Keratinocyte (primary cell): ENCODE measurements around the gene POU6F2. TPM values are rescaled to one million over a fixed set of nuclear protein-coding genes. Genes with fewer than 3 reads are reported as not detected.

Source experiments
- DNase-seq: peaks from one replicate; pipeline ENCODE4 v3.0.0-alpha.2; 2011; ENCODE audit warnings: low read depth, missing footprints, low spot score
- FAIRE-seq: peaks from 2 replicates; lab custom pipeline; 2011; peaks lifted over from hg19 to GRCh38; lab: Jason Lieb, UNC
- H2AFZ ChIP-seq: 2 replicates; pipeline ENCODE4 v1.6.0; 2012; ENCODE audit warnings: low read length, control low read depth, inconsistent platforms; ENCODE audit not compliant: control insufficient read depth
- H3K27ac ChIP-seq: 2 replicates; pipeline ENCODE4 v1.5.1; 2011; ENCODE audit warnings: low read length; ENCODE audit not compliant: control insufficient read depth, insufficient read depth
- H3K27me3 ChIP-seq: 3 replicates; pipeline ENCODE4 v1.6.0; 2011; ENCODE audit warnings: low read length; ENCODE audit not compliant: control insufficient read depth, insufficient read depth; ENCODE audit errors: extremely low read depth
- H3K36me3 ChIP-seq, 2 experiments: 2 replicates in 1 of 2; 3 replicates in 1 of 2; pipeline ENCODE4 v1.5.1; 2011; ENCODE audit warnings: low read length in 2 of 2, mild to moderate bottlenecking in 1 of 2; ENCODE audit not compliant: control insufficient read depth in 2 of 2, insufficient read depth in 2 of 2; ENCODE audit errors: extremely low read depth in 1 of 2
- H3K4me1 ChIP-seq: 3 replicates; pipeline ENCODE4 v1.5.1; 2011; ENCODE audit warnings: low read length; ENCODE audit not compliant: control insufficient read depth, insufficient read depth; ENCODE audit errors: extremely low read depth
- H3K4me2 ChIP-seq: 3 replicates; pipeline ENCODE4 v1.6.0; 2011; ENCODE audit warnings: low read depth, low read length; ENCODE audit not compliant: control insufficient read depth, insufficient read depth; ENCODE audit errors: extremely low read depth
- H3K4me3 ChIP-seq, 3 experiments: fragments of 200-600 bp in 1 of 3; sonication (generic) in 1 of 3; 2 replicates in 2 of 3; 3 replicates in 1 of 3; pipeline ENCODE4 v1.5.1; 2011 to 2016; ENCODE audit warnings: low read length in 3 of 3, mild to moderate bottlenecking in 3 of 3, control low read depth in 2 of 3, inconsistent platforms in 1 of 3, low read depth in 1 of 3, mixed read lengths in 1 of 3, mixed run types in 1 of 3, moderate library complexity in 1 of 3; ENCODE audit not compliant: control insufficient read depth in 2 of 3, insufficient read depth in 2 of 3; ENCODE audit errors: extremely low read depth in 1 of 3
- H3K79me2 ChIP-seq: 2 replicates; pipeline ENCODE4 v1.6.0; 2012; ENCODE audit warnings: low read length; ENCODE audit not compliant: control insufficient read depth, insufficient read depth
- H3K9ac ChIP-seq: 3 replicates; pipeline ENCODE4 v1.6.0; 2011; ENCODE audit warnings: low read length; ENCODE audit not compliant: control insufficient read depth, insufficient read depth; ENCODE audit errors: extremely low read depth
- H3K9me1 ChIP-seq: 3 replicates; pipeline ENCODE4 v1.6.0; 2011; ENCODE audit warnings: low read length; ENCODE audit not compliant: control insufficient read depth, insufficient read depth; ENCODE audit errors: extremely low read depth
- H3K9me3 ChIP-seq: 2 replicates; pipeline ENCODE4 v1.5.1; 2012; ENCODE audit warnings: low read depth, low read length; ENCODE audit not compliant: control insufficient read depth
- H4K20me1 ChIP-seq: 3 replicates; pipeline ENCODE4 v1.6.0; 2011; ENCODE audit warnings: low read length; ENCODE audit not compliant: control insufficient read depth, insufficient read depth; ENCODE audit errors: extremely low read depth
- CTCF ChIP-seq, 3 experiments: IDR thresholded peaks in 1 of 3; conservative IDR thresholded peaks in 1 of 3; optimal IDR thresholded peaks in 1 of 3; 2 replicates in 2 of 3; 3 replicates in 1 of 3; pipeline versions ENCODE3 to v1.5.1; 2011; ENCODE audit warnings: low read length in 3 of 3, mild to moderate bottlenecking in 3 of 3, moderate library complexity in 2 of 3, control low read depth in 1 of 3, inconsistent platforms in 1 of 3; ENCODE audit not compliant: insufficient read depth in 2 of 3; ENCODE audit errors: extremely low read depth in 1 of 3
- EZH2 ChIP-seq: IDR thresholded peaks from one replicate; pipeline ENCODE4 v1.6.1; 2012; ENCODE audit warnings: inconsistent platforms, mild to moderate bottlenecking, low read length, moderate library complexity
- dilution Hi-C: fragments of 300-500 bp; cut with MboI; formaldehyde crosslinking; loops from one replicate; pipeline ENCODE4 v1.7.0; 2020; ENCODE audit warnings: low sequenced_read_pairs; ENCODE audit not compliant: extremely low pct_ligation_motif_present
- polyA plus RNA-seq, 5 experiments: library from polyadenylated mRNA; depleted of rRNA in 3 of 5; stranded (reverse) in 3 of 5; stranded (forward) in 1 of 5; unstranded in 1 of 5; fragments of >200 nt; gene quantifications; 1 replicate in 1 of 5; 2 replicates in 3 of 5; 3 replicates in 1 of 5; pipeline versions ENCODE4 v1.2.1 to v1.2.3, GENCODE V29; 2011 to 2012; ENCODE audit warnings: missing spikeins in 2 of 5, low read depth in 1 of 5, low replicate concordance in 1 of 5

The POU6F2 gene
- polyA plus RNA-seq, 1 donor (not counting 4 experiments of a cell fraction or from before 2014, with no cell fraction given): not detected

- Histone ChIP-seq H3K79me2 (no peaks in the 10 kb centered on the region), H3K9me3 (no peaks in the 10 kb centered on the region), H3K4me1 (no peaks in the 10 kb centered on the region), H3K27me3 (no peaks in the 10 kb centered on the region), H3K36me3 (no peaks in the 10 kb centered on the region), H3K4me2 (no peak overlapping the region), H3K27ac (no peak overlapping the region), H3K9ac (no peak overlapping the region), H4K20me1 (no peaks in the 10 kb centered on the region), H3K9me1 (no peaks in the 10 kb centered on the region), H2AFZ (no peak overlapping the region), H3K4me3 (no peak overlapping the region)
- TF ChIP-seq CTCF (optimal IDR thresholded peaks at IDR 0.05 in 1 of 3, IDR thresholded peaks at IDR 0.05 in 1 of 3, conservative IDR thresholded peaks at IDR 0.05 in 1 of 3; ENCODE audit: extremely low read depth in 1 of 3, insufficient read depth in 2 of 3, low read length in 3 of 3) (no peak), EZH2 (no peak)
- DNase-seq (no peak), FAIRE-seq (no peak)
- dilution Hi-C loops: no loop called here
Measured at GRCh38 chr7:39062811-39063210, 85.1 kb downstream of the POU6F2 start.

GRCh38 chr7:39069031-39069430, 91.3 kb downstream of the POU6F2 start:
- no peak overlapping the region for H3K9ac ChIP-seq
- FAIRE-seq (no peak), DNase-seq (no peak)
- H3K9me1 ChIP-seq: no peaks in the 10 kb centered on the region
- no peak overlapping the region for H2AFZ ChIP-seq
- dilution Hi-C loops: no loop called here
- no peak overlapping the region for H3K27ac ChIP-seq
- no peaks in the 10 kb centered on the region for H3K4me1 ChIP-seq
- H3K4me2 ChIP-seq: no peak overlapping the region
- H3K36me3 ChIP-seq: no peaks in the 10 kb centered on the region
- no peaks in the 10 kb centered on the region for H3K79me2 ChIP-seq
- no peaks in the 10 kb centered on the region for H3K9me3 ChIP-seq
- TF ChIP-seq CTCF (optimal IDR thresholded peaks at IDR 0.05 in 1 of 3, IDR thresholded peaks at IDR 0.05 in 1 of 3, conservative IDR thresholded peaks at IDR 0.05 in 1 of 3; ENCODE audit: extremely low read depth in 1 of 3, insufficient read depth in 2 of 3, low read length in 3 of 3): no peak
- TF ChIP-seq EZH2: no peak
- H3K4me3 ChIP-seq: no peak overlapping the region
- H3K27me3 ChIP-seq: no peaks in the 10 kb centered on the region
- no peaks in the 10 kb centered on the region for H4K20me1 ChIP-seq
